ENCODE measurements around the gene EFCAB12.
"Not testable (repeated sequence)": the region's sequence is repeated elsewhere in the genome, so short reads cannot be mapped to it uniquely, and the experiment has no call there.

The EFCAB12 gene

GRCh38 chr3:129398803-129399144 lies 29.7 kb downstream of the EFCAB12 start:
- DNase-seq (ENCODE audit: low spot score in 2 of 2) = peak in 1 of 2 donors; percentile 18
- no peaks in the 10 kb centered on the region for H3K27me3 Mint-ChIP-seq
- peak; percentile 47 for ATAC-seq (replicated peaks; ENCODE audit: extremely low read depth, poor library complexity, severe bottlenecking)
- peaks cover 18% of the 10 kb centered on the region for H3K36me3 Mint-ChIP-seq (ENCODE audit: insufficient read depth)
- H3K9me3 Mint-ChIP-seq = no peaks in the 10 kb centered on the region
- peaks cover 28% of the 10 kb centered on the region for H3K4me1 Mint-ChIP-seq
- H3K27ac Mint-ChIP-seq (ENCODE audit: low read depth) = peak overlapping the region; percentile 99
- peak overlapping the region; percentile 99 for H3K4me3 Mint-ChIP-seq

- not testable (repeated sequence) for H3K4me3 Mint-ChIP-seq; H3K27me3 Mint-ChIP-seq; H3K27ac Mint-ChIP-seq (ENCODE audit: low read depth); DNase-seq (ENCODE audit: low spot score in 2 of 2); H3K9me3 Mint-ChIP-seq; ATAC-seq (replicated peaks; ENCODE audit: extremely low read depth, poor library complexity, severe bottlenecking)
- Mint-ChIP-seq H3K36me3 (ENCODE audit: insufficient read depth) (peaks cover 41% of the 10 kb centered on the region), H3K4me1 (peaks cover 27% of the 10 kb centered on the region)
Measured at GRCh38 chr3:129393760-129394564, 34.5 kb downstream of the EFCAB12 start.

GRCh38 chr3:129393271-129393670 lies 35.2 kb downstream of the EFCAB12 start:
- Mint-ChIP-seq H3K4me3 (no peak overlapping the region), H3K27ac (ENCODE audit: low read depth) (no peak overlapping the region), H3K9me3 (no peaks in the 10 kb centered on the region), H3K4me1 (peaks cover 20% of the 10 kb centered on the region), H3K36me3 (ENCODE audit: insufficient read depth) (peaks cover 41% of the 10 kb centered on the region), H3K27me3 (no peaks in the 10 kb centered on the region)
- ATAC-seq (replicated peaks; ENCODE audit: extremely low read depth, poor library complexity, severe bottlenecking) (no peak), DNase-seq (ENCODE audit: low spot score in 2 of 2) (no peak)

GRCh38 chr3:129392106-129392887 lies 36.1 kb downstream of the EFCAB12 start:
- H3K36me3 Mint-ChIP-seq (ENCODE audit: insufficient read depth) = peaks cover 47% of the 10 kb centered on the region
- not testable (repeated sequence) for ATAC-seq (replicated peaks; ENCODE audit: extremely low read depth, poor library complexity, severe bottlenecking); DNase-seq (ENCODE audit: low spot score in 2 of 2); H3K27ac Mint-ChIP-seq (ENCODE audit: low read depth); H3K9me3 Mint-ChIP-seq; H3K27me3 Mint-ChIP-seq; H3K4me3 Mint-ChIP-seq
- peaks cover 11% of the 10 kb centered on the region for H3K4me1 Mint-ChIP-seq

GRCh38 chr3:129391583-129391982 lies 36.9 kb downstream of the EFCAB12 start:
- ATAC-seq (replicated peaks; ENCODE audit: extremely low read depth, poor library complexity, severe bottlenecking); DNase-seq (ENCODE audit: low spot score in 2 of 2); H3K4me3 Mint-ChIP-seq; H3K27ac Mint-ChIP-seq (ENCODE audit: low read depth); H3K9me3 Mint-ChIP-seq; H3K27me3 Mint-ChIP-seq; H3K4me1 Mint-ChIP-seq: not testable (repeated sequence)
- H3K36me3 Mint-ChIP-seq (ENCODE audit: insufficient read depth) = peaks cover 44% of the 10 kb centered on the region

GRCh38 chr3:129389572-129389937 lies 38.9 kb downstream of the EFCAB12 start:
- Mint-ChIP-seq H3K4me3 (no peak overlapping the region), H3K9me3 (no peaks in the 10 kb centered on the region), H3K4me1 (no peaks in the 10 kb centered on the region), H3K27me3 (no peaks in the 10 kb centered on the region), H3K27ac (ENCODE audit: low read depth) (no peak overlapping the region), H3K36me3 (ENCODE audit: insufficient read depth) (peaks cover 37% of the 10 kb centered on the region)
- DNase-seq (ENCODE audit: low spot score in 2 of 2) (no peak), ATAC-seq (replicated peaks; ENCODE audit: extremely low read depth, poor library complexity, severe bottlenecking) (no peak)

- peaks cover 35% of the 10 kb centered on the region for H3K36me3 Mint-ChIP-seq (ENCODE audit: insufficient read depth)
- not testable (repeated sequence) for H3K27ac Mint-ChIP-seq (ENCODE audit: low read depth); H3K4me1 Mint-ChIP-seq; ATAC-seq (replicated peaks; ENCODE audit: extremely low read depth, poor library complexity, severe bottlenecking); H3K9me3 Mint-ChIP-seq; DNase-seq (ENCODE audit: low spot score in 2 of 2); H3K27me3 Mint-ChIP-seq; H3K4me3 Mint-ChIP-seq
Measured at GRCh38 chr3:129388791-129389571, 39.5 kb downstream of the EFCAB12 start.

- H3K36me3 Mint-ChIP-seq (ENCODE audit: insufficient read depth) = peaks cover 29% of the 10 kb centered on the region
- ATAC-seq (replicated peaks; ENCODE audit: extremely low read depth, poor library complexity, severe bottlenecking) (no peak), DNase-seq (ENCODE audit: low spot score in 2 of 2) (no peak)
- H3K9me3 Mint-ChIP-seq = no peaks in the 10 kb centered on the region
- H3K4me3 Mint-ChIP-seq = no peak overlapping the region
- no peaks in the 10 kb centered on the region for H3K4me1 Mint-ChIP-seq
- H3K27ac Mint-ChIP-seq (ENCODE audit: low read depth) = no peak overlapping the region
- H3K27me3 Mint-ChIP-seq = no peaks in the 10 kb centered on the region
Measured at GRCh38 chr3:129387487-129387886, 40.9 kb downstream of the EFCAB12 start.

GRCh38 chr3:129386984-129387383 lies 41.5 kb downstream of the EFCAB12 start:
- ATAC-seq (replicated peaks; ENCODE audit: extremely low read depth, poor library complexity, severe bottlenecking) = no peak
- H3K4me3 Mint-ChIP-seq = no peak overlapping the region
- H3K4me1 Mint-ChIP-seq = no peaks in the 10 kb centered on the region
- H3K27me3 Mint-ChIP-seq = no peaks in the 10 kb centered on the region
- DNase-seq (ENCODE audit: low spot score in 2 of 2) = no peak
- H3K9me3 Mint-ChIP-seq = no peaks in the 10 kb centered on the region
- H3K36me3 Mint-ChIP-seq (ENCODE audit: insufficient read depth) = peaks cover 26% of the 10 kb centered on the region
- H3K27ac Mint-ChIP-seq (ENCODE audit: low read depth) = no peak overlapping the region

- not testable (repeated sequence) for ATAC-seq (replicated peaks; ENCODE audit: extremely low read depth, poor library complexity, severe bottlenecking); H3K27ac Mint-ChIP-seq (ENCODE audit: low read depth); H3K4me1 Mint-ChIP-seq; H3K4me3 Mint-ChIP-seq; H3K9me3 Mint-ChIP-seq; DNase-seq (ENCODE audit: low spot score in 2 of 2); H3K27me3 Mint-ChIP-seq
- peaks cover 17% of the 10 kb centered on the region for H3K36me3 Mint-ChIP-seq (ENCODE audit: insufficient read depth)
Measured at GRCh38 chr3:129385507-129385906, 42.9 kb downstream of the EFCAB12 start.

- H3K36me3 Mint-ChIP-seq (ENCODE audit: insufficient read depth) = peaks cover 15% of the 10 kb centered on the region
- ATAC-seq (replicated peaks; ENCODE audit: extremely low read depth, poor library complexity, severe bottlenecking) (no peak), DNase-seq (ENCODE audit: low spot score in 2 of 2) (no peak)
- no peaks in the 10 kb centered on the region for H3K9me3 Mint-ChIP-seq
- H3K4me1 Mint-ChIP-seq = no peaks in the 10 kb centered on the region
- no peak overlapping the region for H3K27ac Mint-ChIP-seq (ENCODE audit: low read depth)
- H3K4me3 Mint-ChIP-seq = no peak overlapping the region
- H3K27me3 Mint-ChIP-seq = no peaks in the 10 kb centered on the region
Measured at GRCh38 chr3:129384594-129385323, 43.7 kb downstream of the EFCAB12 start.

- not testable (repeated sequence) for ATAC-seq (replicated peaks; ENCODE audit: extremely low read depth, poor library complexity, severe bottlenecking); H3K27ac Mint-ChIP-seq (ENCODE audit: low read depth); DNase-seq (ENCODE audit: low spot score in 2 of 2); H3K27me3 Mint-ChIP-seq; H3K9me3 Mint-ChIP-seq; H3K4me1 Mint-ChIP-seq; H3K4me3 Mint-ChIP-seq
- peaks cover 13% of the 10 kb centered on the region for H3K36me3 Mint-ChIP-seq (ENCODE audit: insufficient read depth)
Measured at GRCh38 chr3:129384103-129384502, 44.3 kb downstream of the EFCAB12 start.

All from central memory CD8-positive, alpha-beta T cell (primary cell).